WTC11 (cell line): Measurements from ENCODE around the gene CTPS2. TPM values are rescaled to one million over a fixed set of nuclear protein-coding genes. Genes with fewer than 3 reads are reported as not detected.

ENCODE experiments used
- ATAC-seq: fragments of 200-7000 bp; cut with Tn5 transposase; 2 replicates; pipeline ENCODE4 v1.10.0; 2021; ENCODE audit warnings: mild to moderate bottlenecking, moderate library complexity
- CTCF ChIA-PET: fragments of 300-600 bp; sonication (Branson Sonifier 250); formaldehyde crosslinking; loops from one replicate; lab custom pipeline; 2021; ENCODE audit warnings: antibody characterized with exemption; lab: Charles Lee
- POLR2A ChIA-PET: fragments of 350-600 bp; sonication (Branson Sonifier 250); formaldehyde crosslinking; loops from one replicate; lab custom pipeline; 2021; ENCODE audit warnings: antibody characterized with exemption; lab: Charles Lee
- DNase-seq: peaks from one replicate; pipeline ENCODE4 v3.0.0; 2021; ENCODE audit warnings: low spot score
- H3K27ac Mint-ChIP-seq: 2 replicates; pipeline ENCODE4 v1.8.0; 2021; ENCODE audit warnings: mixed read lengths
- H3K27me3 Mint-ChIP-seq: 2 replicates; pipeline ENCODE4 v1.8.0; 2021; ENCODE audit warnings: low read depth, mild to moderate bottlenecking, moderate library complexity, mixed read lengths
- H3K36me3 Mint-ChIP-seq: 2 replicates; pipeline ENCODE4 v1.8.0; 2021; ENCODE audit warnings: mixed read lengths
- H3K4me1 Mint-ChIP-seq: 2 replicates; pipeline ENCODE4 v1.8.0; 2022; ENCODE audit warnings: mixed read lengths
- H3K4me3 Mint-ChIP-seq: 2 replicates; pipeline ENCODE4 v1.8.0; 2021; ENCODE audit warnings: mild to moderate bottlenecking, moderate library complexity, mixed read lengths
- H3K9me3 Mint-ChIP-seq: 2 replicates; pipeline ENCODE4 v1.8.0; 2021; ENCODE audit warnings: mixed read lengths
- ATF1 ChIP-seq: sonication (generic); formaldehyde crosslinking; IDR thresholded peaks from 2 replicates; pipeline ENCODE4 v1.8.1; 2023; ENCODE audit warnings: mild to moderate bottlenecking, moderate library complexity, missing genetic modification reagents
- ELF4 ChIP-seq: sonication (generic); formaldehyde crosslinking; IDR thresholded peaks from 2 replicates; pipeline ENCODE4 v1.8.1; 2022; ENCODE audit warnings: low read depth, mild to moderate bottlenecking, moderate library complexity, missing genetic modification reagents
- ESRRA ChIP-seq: sonication (generic); formaldehyde crosslinking; IDR thresholded peaks from 2 replicates; pipeline ENCODE4 v1.8.1; 2022; ENCODE audit warnings: mild to moderate bottlenecking, missing genetic modification reagents, borderline replicate concordance
- IRF2 ChIP-seq: sonication (generic); formaldehyde crosslinking; IDR thresholded peaks from 2 replicates; pipeline ENCODE4 v1.8.0; 2022; ENCODE audit warnings: low read depth, missing genetic modification reagents, borderline replicate concordance
- NFATC4 ChIP-seq: fragments of 250-450 bp; sonication (Bioruptor Pico); IDR thresholded peaks from 2 replicates; pipeline ENCODE4 v1.9.0; 2021; ENCODE audit warnings: mild to moderate bottlenecking
- OVOL2 ChIP-seq: fragments of 250-450 bp; sonication (Bioruptor Pico); IDR thresholded peaks from 2 replicates; pipeline ENCODE4 v1.9.0; 2021; ENCODE audit warnings: mild to moderate bottlenecking, borderline replicate concordance
- RORB ChIP-seq: fragments of 250-450 bp; sonication (Bioruptor Pico); IDR thresholded peaks from 2 replicates; pipeline ENCODE4 v1.9.0; 2021; ENCODE audit warnings: mild to moderate bottlenecking
- SOX15 ChIP-seq: fragments of 250-450 bp; sonication (Bioruptor Pico); IDR thresholded peaks from 2 replicates; pipeline ENCODE4 v1.9.0; 2021; ENCODE audit warnings: mild to moderate bottlenecking
- ZNF138 ChIP-seq: sonication (generic); formaldehyde crosslinking; conservative IDR thresholded peaks from 2 replicates; pipeline ENCODE4 v1.8.1; 2022; ENCODE audit warnings: mild to moderate bottlenecking, moderate library complexity, missing genetic modification reagents
- ZNF232 ChIP-seq: sonication (generic); formaldehyde crosslinking; IDR thresholded peaks from 2 replicates; pipeline ENCODE4 v1.8.0; 2022; ENCODE audit warnings: mild to moderate bottlenecking, missing genetic modification reagents
- ZNF317 ChIP-seq: sonication (generic); formaldehyde crosslinking; IDR thresholded peaks from 2 replicates; pipeline ENCODE4 v1.8.1; 2023; ENCODE audit warnings: low read depth, mild to moderate bottlenecking, moderate library complexity, missing genetic modification reagents, borderline replicate concordance
- total RNA-seq: library from RNA; stranded (reverse); gene quantifications from 3 replicates; pipeline ENCODE4 v1.2.3, GENCODE V29; 2021
- TF ChIP-seq, protein P1 (sequence below): sonication (generic); formaldehyde crosslinking; IDR thresholded peaks from 2 replicates; pipeline ENCODE4 v1.8.0; 2022; ENCODE audit warnings: mild to moderate bottlenecking, missing genetic modification reagents
- TF ChIP-seq, protein P2 (sequence below): sonication (generic); formaldehyde crosslinking; IDR thresholded peaks from 2 replicates; pipeline ENCODE4 v1.8.1; 2023; ENCODE audit warnings: mild to moderate bottlenecking, missing genetic modification reagents
- TF ChIP-seq, protein P3 (sequence below): fragments of 200-600 bp; IDR thresholded peaks from 2 replicates; pipeline ENCODE4 v1.8.0; 2022; ENCODE audit warnings: antibody characterized with exemption
- TF ChIP-seq, protein P4 (sequence below): sonication (generic); formaldehyde crosslinking; IDR thresholded peaks from 2 replicates; pipeline ENCODE4 v1.8.0; 2023; ENCODE audit warnings: missing genetic modification reagents, mild to moderate bottlenecking, borderline replicate concordance
- TF ChIP-seq, protein P5 (sequence below): sonication (generic); formaldehyde crosslinking; IDR thresholded peaks from 2 replicates; pipeline ENCODE4 v1.8.1; 2022; ENCODE audit warnings: low read depth, missing genetic modification reagents, borderline replicate concordance

Gene CTPS2
- total RNA-seq, 1 experiment from 2014 or later, result 23.2 TPM

DNA sequence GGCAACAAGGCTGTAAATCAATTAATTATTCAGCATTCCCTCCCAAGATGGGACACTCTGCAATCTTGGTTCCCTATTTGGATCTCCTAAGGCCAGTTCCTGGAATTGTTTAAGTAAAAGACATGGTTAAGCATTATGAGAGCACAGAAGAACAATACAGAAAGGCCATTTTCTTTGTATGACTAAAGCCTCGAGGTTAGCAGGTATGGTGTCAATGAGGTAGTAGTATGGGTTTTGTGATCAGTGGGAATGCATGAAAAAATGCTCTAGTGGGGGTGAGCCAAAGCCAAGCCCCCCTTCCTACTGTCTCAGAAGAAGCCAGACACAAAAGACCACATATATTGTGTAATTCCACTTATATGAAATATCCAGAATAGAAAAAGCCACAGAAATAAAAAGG, 124.2 kb downstream of the CTPS2 start:
- Mint-ChIP-seq H3K36me3 (peaks cover 50% of the 10 kb centered on the region), H3K4me3 (no peak overlapping the region), H3K9me3 (peaks cover 7% of the 10 kb centered on the region), H3K4me1 (peaks cover 55% of the 10 kb centered on the region), H3K27ac (peak overlapping the region; percentile 63; the same call in 1 of the 2 replicates), H3K27me3 (no peaks in the 10 kb centered on the region; the same call in 1 of the 2 replicates)
- no peak for DNase-seq
- no peak for TF ChIP-seq RORB (CRISPR knock-in tag)
- TF ChIP-seq, protein P1, sequence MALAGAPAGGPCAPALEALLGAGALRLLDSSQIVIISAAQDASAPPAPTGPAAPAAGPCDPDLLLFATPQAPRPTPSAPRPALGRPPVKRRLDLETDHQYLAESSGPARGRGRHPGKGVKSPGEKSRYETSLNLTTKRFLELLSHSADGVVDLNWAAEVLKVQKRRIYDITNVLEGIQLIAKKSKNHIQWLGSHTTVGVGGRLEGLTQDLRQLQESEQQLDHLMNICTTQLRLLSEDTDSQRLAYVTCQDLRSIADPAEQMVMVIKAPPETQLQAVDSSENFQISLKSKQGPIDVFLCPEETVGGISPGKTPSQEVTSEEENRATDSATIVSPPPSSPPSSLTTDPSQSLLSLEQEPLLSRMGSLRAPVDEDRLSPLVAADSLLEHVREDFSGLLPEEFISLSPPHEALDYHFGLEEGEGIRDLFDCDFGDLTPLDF (CRISPR knock-in tag), result no peak
- TF ChIP-seq, protein P2, sequence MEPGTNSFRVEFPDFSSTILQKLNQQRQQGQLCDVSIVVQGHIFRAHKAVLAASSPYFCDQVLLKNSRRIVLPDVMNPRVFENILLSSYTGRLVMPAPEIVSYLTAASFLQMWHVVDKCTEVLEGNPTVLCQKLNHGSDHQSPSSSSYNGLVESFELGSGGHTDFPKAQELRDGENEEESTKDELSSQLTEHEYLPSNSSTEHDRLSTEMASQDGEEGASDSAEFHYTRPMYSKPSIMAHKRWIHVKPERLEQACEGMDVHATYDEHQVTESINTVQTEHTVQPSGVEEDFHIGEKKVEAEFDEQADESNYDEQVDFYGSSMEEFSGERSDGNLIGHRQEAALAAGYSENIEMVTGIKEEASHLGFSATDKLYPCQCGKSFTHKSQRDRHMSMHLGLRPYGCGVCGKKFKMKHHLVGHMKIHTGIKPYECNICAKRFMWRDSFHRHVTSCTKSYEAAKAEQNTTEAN (CRISPR knock-in tag), result no peak
- ChIA-PET POLR2A (no interaction called here), CTCF (no interaction called here)
- ATAC-seq, result no peak

DNA sequence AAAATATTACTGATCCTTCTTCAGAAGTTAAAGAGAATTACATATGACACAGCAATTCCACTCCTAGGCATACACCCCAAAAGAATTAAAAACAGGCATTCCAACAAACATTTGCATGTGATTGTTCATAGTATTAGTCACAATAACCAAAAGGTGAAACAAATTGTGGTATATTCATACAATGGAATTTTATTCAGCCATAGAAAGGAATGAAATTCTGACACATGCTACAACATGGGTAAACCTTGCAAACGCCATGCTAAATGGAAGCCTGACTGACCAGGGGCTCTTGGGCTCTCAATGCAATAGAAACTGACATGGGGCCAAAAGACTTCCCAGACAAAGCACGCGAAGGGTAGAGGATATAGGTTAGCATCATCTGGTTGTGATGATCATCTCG, 124.6 kb downstream of the CTPS2 start:
- Mint-ChIP-seq H3K27ac (no peak overlapping the region), H3K27me3 (no peaks in the 10 kb centered on the region; the same call in 1 of the 2 replicates), H3K4me3 (no peak overlapping the region), H3K9me3 (peaks cover 10% of the 10 kb centered on the region), H3K4me1 (peaks cover 55% of the 10 kb centered on the region), H3K36me3 (peaks cover 52% of the 10 kb centered on the region)
- ATAC-seq (no peak), DNase-seq (no peak)
- POLR2A ChIA-PET, result interaction anchor here (0.7 to 1.1 kb wide), 2 partner anchors 131 to 299 kb away, joined by 3 to 7 read pairs; no protein-coding TSS in a partner anchor
- CTCF ChIA-PET, result interaction anchor here (0.7 kb wide), 1 partner anchor 117 kb away, joined by 4 read pairs; no protein-coding TSS in a partner anchor
- TF ChIP-seq SOX15 (CRISPR knock-in tag) (no peak), ATF1 (CRISPR knock-in tag) (no peak), ELF4 (CRISPR knock-in tag) (no peak), ESRRA (no peak), ZNF317 (CRISPR knock-in tag) (no peak), IRF2 (CRISPR knock-in tag) (no peak), ZNF138 (CRISPR knock-in tag) (no peak), ZNF232 (CRISPR knock-in tag) (no peak), NFATC4 (CRISPR knock-in tag) (no peak), OVOL2 (no peak)
- TF ChIP-seq, protein P3, sequence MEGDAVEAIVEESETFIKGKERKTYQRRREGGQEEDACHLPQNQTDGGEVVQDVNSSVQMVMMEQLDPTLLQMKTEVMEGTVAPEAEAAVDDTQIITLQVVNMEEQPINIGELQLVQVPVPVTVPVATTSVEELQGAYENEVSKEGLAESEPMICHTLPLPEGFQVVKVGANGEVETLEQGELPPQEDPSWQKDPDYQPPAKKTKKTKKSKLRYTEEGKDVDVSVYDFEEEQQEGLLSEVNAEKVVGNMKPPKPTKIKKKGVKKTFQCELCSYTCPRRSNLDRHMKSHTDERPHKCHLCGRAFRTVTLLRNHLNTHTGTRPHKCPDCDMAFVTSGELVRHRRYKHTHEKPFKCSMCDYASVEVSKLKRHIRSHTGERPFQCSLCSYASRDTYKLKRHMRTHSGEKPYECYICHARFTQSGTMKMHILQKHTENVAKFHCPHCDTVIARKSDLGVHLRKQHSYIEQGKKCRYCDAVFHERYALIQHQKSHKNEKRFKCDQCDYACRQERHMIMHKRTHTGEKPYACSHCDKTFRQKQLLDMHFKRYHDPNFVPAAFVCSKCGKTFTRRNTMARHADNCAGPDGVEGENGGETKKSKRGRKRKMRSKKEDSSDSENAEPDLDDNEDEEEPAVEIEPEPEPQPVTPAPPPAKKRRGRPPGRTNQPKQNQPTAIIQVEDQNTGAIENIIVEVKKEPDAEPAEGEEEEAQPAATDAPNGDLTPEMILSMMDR, result no peak
- TF ChIP-seq, protein P4, sequence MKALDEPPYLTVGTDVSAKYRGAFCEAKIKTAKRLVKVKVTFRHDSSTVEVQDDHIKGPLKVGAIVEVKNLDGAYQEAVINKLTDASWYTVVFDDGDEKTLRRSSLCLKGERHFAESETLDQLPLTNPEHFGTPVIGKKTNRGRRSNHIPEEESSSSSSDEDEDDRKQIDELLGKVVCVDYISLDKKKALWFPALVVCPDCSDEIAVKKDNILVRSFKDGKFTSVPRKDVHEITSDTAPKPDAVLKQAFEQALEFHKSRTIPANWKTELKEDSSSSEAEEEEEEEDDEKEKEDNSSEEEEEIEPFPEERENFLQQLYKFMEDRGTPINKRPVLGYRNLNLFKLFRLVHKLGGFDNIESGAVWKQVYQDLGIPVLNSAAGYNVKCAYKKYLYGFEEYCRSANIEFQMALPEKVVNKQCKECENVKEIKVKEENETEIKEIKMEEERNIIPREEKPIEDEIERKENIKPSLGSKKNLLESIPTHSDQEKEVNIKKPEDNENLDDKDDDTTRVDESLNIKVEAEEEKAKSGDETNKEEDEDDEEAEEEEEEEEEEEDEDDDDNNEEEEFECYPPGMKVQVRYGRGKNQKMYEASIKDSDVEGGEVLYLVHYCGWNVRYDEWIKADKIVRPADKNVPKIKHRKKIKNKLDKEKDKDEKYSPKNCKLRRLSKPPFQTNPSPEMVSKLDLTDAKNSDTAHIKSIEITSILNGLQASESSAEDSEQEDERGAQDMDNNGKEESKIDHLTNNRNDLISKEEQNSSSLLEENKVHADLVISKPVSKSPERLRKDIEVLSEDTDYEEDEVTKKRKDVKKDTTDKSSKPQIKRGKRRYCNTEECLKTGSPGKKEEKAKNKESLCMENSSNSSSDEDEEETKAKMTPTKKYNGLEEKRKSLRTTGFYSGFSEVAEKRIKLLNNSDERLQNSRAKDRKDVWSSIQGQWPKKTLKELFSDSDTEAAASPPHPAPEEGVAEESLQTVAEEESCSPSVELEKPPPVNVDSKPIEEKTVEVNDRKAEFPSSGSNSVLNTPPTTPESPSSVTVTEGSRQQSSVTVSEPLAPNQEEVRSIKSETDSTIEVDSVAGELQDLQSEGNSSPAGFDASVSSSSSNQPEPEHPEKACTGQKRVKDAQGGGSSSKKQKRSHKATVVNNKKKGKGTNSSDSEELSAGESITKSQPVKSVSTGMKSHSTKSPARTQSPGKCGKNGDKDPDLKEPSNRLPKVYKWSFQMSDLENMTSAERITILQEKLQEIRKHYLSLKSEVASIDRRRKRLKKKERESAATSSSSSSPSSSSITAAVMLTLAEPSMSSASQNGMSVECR (CRISPR knock-in tag), result no peak
- TF ChIP-seq, protein P5, sequence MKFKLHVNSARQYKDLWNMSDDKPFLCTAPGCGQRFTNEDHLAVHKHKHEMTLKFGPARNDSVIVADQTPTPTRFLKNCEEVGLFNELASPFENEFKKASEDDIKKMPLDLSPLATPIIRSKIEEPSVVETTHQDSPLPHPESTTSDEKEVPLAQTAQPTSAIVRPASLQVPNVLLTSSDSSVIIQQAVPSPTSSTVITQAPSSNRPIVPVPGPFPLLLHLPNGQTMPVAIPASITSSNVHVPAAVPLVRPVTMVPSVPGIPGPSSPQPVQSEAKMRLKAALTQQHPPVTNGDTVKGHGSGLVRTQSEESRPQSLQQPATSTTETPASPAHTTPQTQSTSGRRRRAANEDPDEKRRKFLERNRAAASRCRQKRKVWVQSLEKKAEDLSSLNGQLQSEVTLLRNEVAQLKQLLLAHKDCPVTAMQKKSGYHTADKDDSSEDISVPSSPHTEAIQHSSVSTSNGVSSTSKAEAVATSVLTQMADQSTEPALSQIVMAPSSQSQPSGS (CRISPR knock-in tag), result no peak
